AG09309 (cell line): ENCODE results near the gene NOM1.

ENCODE experiments used
- DNase-seq: peaks from one replicate; pipeline ENCODE4 v3.0.0-alpha.2; 2010; ENCODE audit warnings: low read depth
- H3K4me3 ChIP-seq: 2 replicates; pipeline ENCODE4 v1.5.1; 2011; ENCODE audit warnings: mild to moderate bottlenecking, low read depth, low read length, moderate library complexity; ENCODE audit not compliant: control insufficient read depth
- TF ChIP-seq, protein P1 (sequence below): IDR thresholded peaks from 2 replicates; pipeline ENCODE4 v1.5.1; 2011; ENCODE audit warnings: mild to moderate bottlenecking, low read depth, low read length, inconsistent platforms; ENCODE audit not compliant: insufficient read depth, control insufficient read depth; ENCODE audit errors: missing control alignments

Gene NOM1

DNA sequence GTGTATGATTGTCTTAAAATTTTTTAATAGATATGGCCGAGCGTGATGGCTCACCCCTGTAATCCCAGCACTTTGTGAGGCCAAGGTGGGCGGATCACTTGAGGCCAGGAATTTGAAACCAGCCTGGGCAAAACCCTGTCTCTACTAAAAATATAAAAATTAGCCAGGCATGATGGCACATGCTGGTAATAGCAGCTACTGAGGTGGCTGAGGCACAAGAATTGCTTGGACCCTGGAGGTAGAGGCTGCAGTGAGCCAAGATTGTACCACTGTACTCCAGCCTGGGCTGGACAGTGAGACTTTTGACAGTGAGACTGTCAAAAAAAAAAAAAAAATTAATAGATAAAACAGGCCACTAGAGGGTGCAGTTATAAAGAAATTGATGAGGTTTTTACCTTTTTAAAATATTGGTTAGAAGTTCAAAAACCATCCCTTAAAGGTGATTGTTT is 20.5 kb downstream of the NOM1 start:
- H3K4me3 ChIP-seq: no peak overlapping the region
- TF ChIP-seq, protein P1, sequence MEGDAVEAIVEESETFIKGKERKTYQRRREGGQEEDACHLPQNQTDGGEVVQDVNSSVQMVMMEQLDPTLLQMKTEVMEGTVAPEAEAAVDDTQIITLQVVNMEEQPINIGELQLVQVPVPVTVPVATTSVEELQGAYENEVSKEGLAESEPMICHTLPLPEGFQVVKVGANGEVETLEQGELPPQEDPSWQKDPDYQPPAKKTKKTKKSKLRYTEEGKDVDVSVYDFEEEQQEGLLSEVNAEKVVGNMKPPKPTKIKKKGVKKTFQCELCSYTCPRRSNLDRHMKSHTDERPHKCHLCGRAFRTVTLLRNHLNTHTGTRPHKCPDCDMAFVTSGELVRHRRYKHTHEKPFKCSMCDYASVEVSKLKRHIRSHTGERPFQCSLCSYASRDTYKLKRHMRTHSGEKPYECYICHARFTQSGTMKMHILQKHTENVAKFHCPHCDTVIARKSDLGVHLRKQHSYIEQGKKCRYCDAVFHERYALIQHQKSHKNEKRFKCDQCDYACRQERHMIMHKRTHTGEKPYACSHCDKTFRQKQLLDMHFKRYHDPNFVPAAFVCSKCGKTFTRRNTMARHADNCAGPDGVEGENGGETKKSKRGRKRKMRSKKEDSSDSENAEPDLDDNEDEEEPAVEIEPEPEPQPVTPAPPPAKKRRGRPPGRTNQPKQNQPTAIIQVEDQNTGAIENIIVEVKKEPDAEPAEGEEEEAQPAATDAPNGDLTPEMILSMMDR: peak; percentile 21
- no peak for DNase-seq

DNA sequence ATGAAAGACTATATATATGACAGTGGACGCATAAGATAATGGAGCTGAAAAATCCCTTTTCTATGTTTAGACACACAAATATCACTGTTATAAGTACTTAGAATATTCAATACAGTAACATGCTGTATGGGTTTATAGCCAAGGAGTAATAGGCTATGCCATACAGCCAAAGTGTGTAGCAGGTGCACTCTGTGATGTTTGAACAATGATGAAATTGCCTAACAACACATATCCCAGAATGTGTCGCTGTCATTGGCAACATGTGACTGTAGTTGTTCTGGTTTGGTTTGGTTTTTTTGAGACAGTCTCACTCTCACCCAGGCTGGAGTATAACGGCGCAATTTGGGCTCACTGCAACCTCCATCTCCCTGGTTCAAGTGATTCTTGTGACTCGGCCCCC is 26.1 kb downstream of the NOM1 start:
- TF ChIP-seq, protein P1: no peak
- H3K4me3 ChIP-seq: no peak overlapping the region
- DNase-seq: no peak

DNA sequence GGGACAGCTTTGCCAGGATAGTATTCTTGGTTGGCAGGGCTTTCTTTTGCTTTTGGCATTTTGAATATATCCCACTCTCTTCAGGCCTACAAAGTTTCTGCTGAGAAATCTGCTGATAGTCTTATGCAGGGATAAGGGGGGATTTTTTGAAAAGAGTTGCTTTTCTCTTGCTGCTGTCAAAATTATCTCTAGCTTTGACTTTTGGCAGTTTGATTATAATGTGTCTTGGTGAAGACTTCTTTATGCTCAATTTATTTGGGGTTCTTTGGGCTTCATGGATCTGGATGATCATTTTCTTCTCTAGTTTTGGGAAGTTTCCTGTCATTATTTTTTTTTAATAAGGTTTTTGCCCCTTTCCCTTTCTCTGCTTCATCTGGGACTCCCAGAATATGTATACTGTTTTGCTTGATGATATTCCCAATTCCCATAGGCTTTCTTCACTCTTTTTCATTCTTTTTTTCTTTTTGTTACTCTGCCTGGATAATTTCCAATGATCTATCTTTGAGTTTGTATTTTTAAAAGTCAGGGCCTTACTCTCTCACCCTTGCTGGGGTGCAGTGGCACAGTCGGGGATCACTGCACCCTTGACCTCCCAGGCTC is 29.6 kb downstream of the NOM1 start:
- no peak overlapping the region for H3K4me3 ChIP-seq
- TF ChIP-seq, protein P1: no peak
- no peak for DNase-seq

DNA sequence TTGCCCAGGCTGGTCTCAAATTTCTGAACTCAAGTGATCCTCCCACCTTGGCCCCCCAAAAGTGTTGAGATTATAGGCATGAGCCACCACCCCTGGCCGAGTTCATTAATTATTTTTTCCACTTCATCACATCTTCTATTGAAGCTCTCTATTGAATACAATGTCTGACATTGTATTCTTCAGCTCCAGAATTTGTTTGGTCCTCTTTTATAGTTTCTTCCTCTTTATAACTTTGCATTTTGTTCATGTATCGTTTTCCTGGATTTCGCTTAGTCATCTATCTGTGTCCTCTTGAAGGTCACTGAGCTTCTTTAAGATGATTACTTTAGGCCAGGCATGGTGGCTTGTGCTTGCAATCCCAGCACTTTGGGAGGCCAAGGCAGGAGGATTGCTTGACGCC is 30.2 kb downstream of the NOM1 start:
- TF ChIP-seq, protein P1: no peak
- DNase-seq: no peak
- no peak overlapping the region for H3K4me3 ChIP-seq

DNA sequence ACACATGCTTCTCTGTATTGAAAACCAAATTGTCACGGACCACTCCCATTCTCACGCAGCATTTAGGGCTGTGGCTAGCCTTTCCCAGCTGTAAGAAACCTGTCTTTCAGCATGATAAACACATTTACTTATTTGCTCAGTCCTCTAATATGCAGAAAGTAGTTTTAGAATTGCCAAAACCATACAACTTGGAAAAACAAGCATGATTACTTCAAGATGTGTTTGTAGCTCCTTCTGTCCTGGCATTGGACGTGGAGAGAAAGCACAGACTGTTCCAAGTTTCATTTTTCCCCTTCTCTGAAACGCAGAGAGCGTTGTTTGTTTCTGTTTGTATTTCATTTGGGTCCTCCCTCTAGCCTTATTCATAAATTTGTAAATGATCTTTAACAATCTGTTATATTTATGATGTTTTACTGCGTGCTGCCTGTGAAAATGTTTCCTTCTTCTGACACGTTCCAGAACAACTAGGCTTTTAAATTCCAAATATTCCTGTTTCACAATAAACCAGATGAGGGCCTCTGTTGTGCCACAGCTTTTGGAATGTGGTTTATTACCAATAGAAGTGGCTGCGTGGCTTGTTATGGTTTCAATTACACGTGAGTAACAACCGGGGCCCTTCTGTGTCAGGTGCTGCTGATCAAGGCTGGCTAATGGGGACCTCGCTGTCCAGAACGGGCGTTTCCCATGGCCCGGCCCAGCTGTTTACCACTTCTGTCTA is 34.8 kb downstream of the NOM1 start:
- DNase-seq: peak; percentile 71
- H3K4me3 ChIP-seq: peak overlapping the region; percentile 2
- TF ChIP-seq, protein P1: no peak

DNA sequence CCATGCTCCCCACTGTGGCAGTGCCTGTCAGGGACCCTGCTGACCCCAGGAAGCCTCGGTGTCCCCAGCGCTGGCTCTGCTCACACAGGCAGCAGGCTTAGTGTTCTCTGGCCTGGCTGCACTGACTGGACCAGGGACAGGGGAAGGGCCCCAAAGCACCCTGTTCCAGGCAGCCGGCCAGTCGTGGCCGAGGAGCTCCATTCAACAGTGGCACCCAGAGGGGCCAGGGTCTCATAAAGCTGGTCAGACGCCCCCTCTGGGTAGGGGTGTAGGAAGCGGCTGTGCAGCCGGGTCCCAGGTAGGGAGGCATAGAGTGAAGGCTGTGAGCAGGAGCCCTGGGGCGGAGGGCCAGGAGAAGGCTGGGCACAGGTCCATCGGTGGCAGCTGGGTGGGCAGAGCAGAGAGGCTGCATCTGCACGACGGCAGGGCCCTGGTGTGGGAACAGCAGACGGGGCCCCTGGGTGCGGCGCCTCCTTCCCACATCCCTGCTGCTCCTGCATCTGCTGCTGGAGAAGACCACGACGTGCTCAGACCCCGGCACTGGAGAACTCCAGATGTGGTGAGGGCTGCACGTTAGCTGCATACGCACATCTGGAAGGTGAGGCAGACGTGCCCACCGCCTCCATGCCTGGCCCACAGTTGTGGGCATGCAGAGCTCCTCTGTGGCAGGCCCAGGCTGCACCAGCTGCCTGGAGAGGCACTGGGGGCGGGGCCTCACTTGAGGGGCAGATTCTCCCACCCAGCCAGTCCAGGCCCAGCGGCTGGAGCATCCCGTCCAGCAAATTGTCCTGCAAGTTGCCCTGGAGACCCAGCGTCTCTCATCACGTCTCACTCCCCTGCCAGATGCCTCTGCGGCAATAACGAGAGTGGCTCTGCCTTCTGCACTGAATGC is 35.8 kb downstream of the NOM1 start:
- H3K4me3 ChIP-seq: no peak overlapping the region
- no peak for DNase-seq
- TF ChIP-seq, protein P1: no peak
